ENCODE data around the gene XPO6. TPM values are rescaled to one million over a fixed set of nuclear protein-coding genes. Genes with fewer than 3 reads are reported as not detected.
A peak's percentile ranks its signal among the peaks of the same experiment; 100 is the strongest.

The XPO6 gene
- total RNA-seq, 1 donor: 102 TPM

- Histone ChIP-seq H3K36me3 (ENCODE audit: insufficient read depth, low read length) (peaks cover 24% of the 10 kb centered on the region), H3K79me2 (ENCODE audit: insufficient read depth, low read length) (peaks cover 78% of the 10 kb centered on the region)
- no peak for DNase-seq (ENCODE audit: insufficient read length, low spot score, missing footprints)
Observed at GRCh38 chr16:28161626-28162025, 50.1 kb downstream of the XPO6 start.

GRCh38 chr16:28158136-28158535 lies 53.6 kb downstream of the XPO6 start:
- Histone ChIP-seq H3K9me3 (ENCODE audit: low read depth, low read length) (no peaks in the 10 kb centered on the region), H3K27me3 (ENCODE audit: insufficient read depth, low read length) (no peaks in the 10 kb centered on the region), H3K4me2 (ENCODE audit: insufficient read depth, low read length) (peak overlapping the region; percentile 34), H3K36me3 (ENCODE audit: insufficient read depth, low read length) (peaks cover 27% of the 10 kb centered on the region), H3K4me1 (ENCODE audit: insufficient read depth, low read length) (peaks cover 11% of the 10 kb centered on the region), H2AFZ (ENCODE audit: low read length) (no peak overlapping the region), H4K20me1 (ENCODE audit: insufficient read depth, low read length) (peaks cover 2% of the 10 kb centered on the region), H3K4me3 (ENCODE audit: insufficient read depth, low read length) (no peak overlapping the region), H3K79me2 (ENCODE audit: insufficient read depth, low read length) (peaks cover 84% of the 10 kb centered on the region), H3K27ac (ENCODE audit: low read depth, low read length) (peak overlapping the region; percentile 37)
- no peak for TF ChIP-seq CTCF (IDR thresholded peaks at IDR 0.05; ENCODE audit: extremely low read depth, low read depth, low read length)
- peak; percentile 45 for DNase-seq (ENCODE audit: insufficient read length, low spot score, missing footprints)

More at GRCh38 chr16:28161626-28162025, 50.1 kb downstream of the XPO6 start:
- Histone ChIP-seq H3K4me3 (ENCODE audit: insufficient read depth, low read length) (no peak overlapping the region), H4K20me1 (ENCODE audit: insufficient read depth, low read length) (peaks cover 2% of the 10 kb centered on the region), H3K4me1 (ENCODE audit: insufficient read depth, low read length) (peaks cover 29% of the 10 kb centered on the region), H3K27me3 (ENCODE audit: insufficient read depth, low read length) (no peaks in the 10 kb centered on the region), H3K27ac (ENCODE audit: low read depth, low read length) (no peak overlapping the region), H3K9me3 (ENCODE audit: low read depth, low read length) (no peaks in the 10 kb centered on the region), H2AFZ (ENCODE audit: low read length) (no peak overlapping the region), H3K4me2 (ENCODE audit: insufficient read depth, low read length) (no peak overlapping the region)
- no peak for TF ChIP-seq CTCF (IDR thresholded peaks at IDR 0.05; ENCODE audit: extremely low read depth, low read depth, low read length)

GRCh38 chr16:28156056-28156680 lies 55.6 kb downstream of the XPO6 start:
- Histone ChIP-seq H4K20me1 (ENCODE audit: insufficient read depth, low read length) (no peaks in the 10 kb centered on the region), H3K4me2 (ENCODE audit: insufficient read depth, low read length) (no peak overlapping the region), H2AFZ (ENCODE audit: low read length) (no peak overlapping the region), H3K79me2 (ENCODE audit: insufficient read depth, low read length) (peaks cover 73% of the 10 kb centered on the region), H3K27me3 (ENCODE audit: insufficient read depth, low read length) (no peaks in the 10 kb centered on the region), H3K4me3 (ENCODE audit: insufficient read depth, low read length) (no peak overlapping the region), H3K9me3 (ENCODE audit: low read depth, low read length) (no peaks in the 10 kb centered on the region), H3K4me1 (ENCODE audit: insufficient read depth, low read length) (peaks cover 3% of the 10 kb centered on the region), H3K36me3 (ENCODE audit: insufficient read depth, low read length) (peaks cover 42% of the 10 kb centered on the region), H3K27ac (ENCODE audit: low read depth, low read length) (no peak overlapping the region)
- no peak for DNase-seq (ENCODE audit: insufficient read length, low spot score, missing footprints)
- TF ChIP-seq CTCF (IDR thresholded peaks at IDR 0.05; ENCODE audit: extremely low read depth, low read depth, low read length): no peak

- Histone ChIP-seq H3K4me1 (ENCODE audit: insufficient read depth, low read length) (no peaks in the 10 kb centered on the region), H3K36me3 (ENCODE audit: insufficient read depth, low read length) (peaks cover 49% of the 10 kb centered on the region), H3K9me3 (ENCODE audit: low read depth, low read length) (no peaks in the 10 kb centered on the region), H3K27ac (ENCODE audit: low read depth, low read length) (no peak overlapping the region), H3K4me2 (ENCODE audit: insufficient read depth, low read length) (no peak overlapping the region), H3K4me3 (ENCODE audit: insufficient read depth, low read length) (no peak overlapping the region), H3K27me3 (ENCODE audit: insufficient read depth, low read length) (no peaks in the 10 kb centered on the region), H4K20me1 (ENCODE audit: insufficient read depth, low read length) (no peaks in the 10 kb centered on the region), H3K79me2 (ENCODE audit: insufficient read depth, low read length) (peaks cover 74% of the 10 kb centered on the region), H2AFZ (ENCODE audit: low read length) (no peak overlapping the region)
- TF ChIP-seq CTCF (IDR thresholded peaks at IDR 0.05; ENCODE audit: extremely low read depth, low read depth, low read length): no peak
- peak; percentile 50 for DNase-seq (ENCODE audit: insufficient read length, low spot score, missing footprints)
Observed at GRCh38 chr16:28155293-28155692, 56.5 kb downstream of the XPO6 start.

Data from osteoblast (primary cell).